BJ (cell line): ENCODE results near the gene TMEM63C. TPM values are rescaled to one million over a fixed set of nuclear protein-coding genes. Genes with fewer than 3 reads are reported as not detected.

Experiments
- CTCF ChIA-PET: fragments of 350-600 bp; formaldehyde crosslinking; extraction: SDS; loops from one replicate; lab custom pipeline; 2021; ENCODE audit warnings: antibody characterized with exemption, inconsistent platforms; lab: Yijun Ruan, JAX
- POLR2A ChIA-PET: fragments of 300-600 bp; sonication (Branson Sonifier 250); formaldehyde crosslinking; extraction: SDS; loops from one replicate; lab custom pipeline; 2021; ENCODE audit warnings: antibody characterized with exemption; lab: Charles Lee
- DNase-seq: peaks from one replicate; pipeline ENCODE4 v3.0.0-alpha.2; 2011; ENCODE audit warnings: low read depth
- H3K27me3 ChIP-seq: 2 replicates; pipeline ENCODE4 v1.6.0; 2011; ENCODE audit warnings: low read length; ENCODE audit not compliant: control insufficient read depth, insufficient read depth
- H3K36me3 ChIP-seq: 2 replicates; pipeline ENCODE4 v1.5.1; 2011; ENCODE audit warnings: low read length; ENCODE audit not compliant: control insufficient read depth, insufficient read depth
- H3K4me3 ChIP-seq: 2 replicates; pipeline ENCODE4 v1.5.1; 2011; ENCODE audit warnings: low read depth, mild to moderate bottlenecking, control low read depth, low read length
- polyA plus RNA-seq: library from polyadenylated mRNA; depleted of rRNA; stranded (reverse); fragments of >200 nt; gene quantifications from 2 replicates; pipeline ENCODE4 v1.2.3, GENCODE V29; 2011
- TF ChIP-seq, protein P1 (sequence below): IDR thresholded peaks from 2 replicates; pipeline ENCODE4 v1.5.1; 2011; ENCODE audit warnings: low read depth, mild to moderate bottlenecking, control low read depth, inconsistent platforms, low read length, moderate library complexity; ENCODE audit not compliant: insufficient read depth

TMEM63C gene
- polyA plus RNA-seq, 1 experiment = not detected

- no peak for DNase-seq
- TF ChIP-seq, protein P1, sequence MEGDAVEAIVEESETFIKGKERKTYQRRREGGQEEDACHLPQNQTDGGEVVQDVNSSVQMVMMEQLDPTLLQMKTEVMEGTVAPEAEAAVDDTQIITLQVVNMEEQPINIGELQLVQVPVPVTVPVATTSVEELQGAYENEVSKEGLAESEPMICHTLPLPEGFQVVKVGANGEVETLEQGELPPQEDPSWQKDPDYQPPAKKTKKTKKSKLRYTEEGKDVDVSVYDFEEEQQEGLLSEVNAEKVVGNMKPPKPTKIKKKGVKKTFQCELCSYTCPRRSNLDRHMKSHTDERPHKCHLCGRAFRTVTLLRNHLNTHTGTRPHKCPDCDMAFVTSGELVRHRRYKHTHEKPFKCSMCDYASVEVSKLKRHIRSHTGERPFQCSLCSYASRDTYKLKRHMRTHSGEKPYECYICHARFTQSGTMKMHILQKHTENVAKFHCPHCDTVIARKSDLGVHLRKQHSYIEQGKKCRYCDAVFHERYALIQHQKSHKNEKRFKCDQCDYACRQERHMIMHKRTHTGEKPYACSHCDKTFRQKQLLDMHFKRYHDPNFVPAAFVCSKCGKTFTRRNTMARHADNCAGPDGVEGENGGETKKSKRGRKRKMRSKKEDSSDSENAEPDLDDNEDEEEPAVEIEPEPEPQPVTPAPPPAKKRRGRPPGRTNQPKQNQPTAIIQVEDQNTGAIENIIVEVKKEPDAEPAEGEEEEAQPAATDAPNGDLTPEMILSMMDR = no peak
- H3K36me3 ChIP-seq = no peaks in the 10 kb centered on the region
- H3K4me3 ChIP-seq = no peak overlapping the region
- ChIA-PET CTCF (no interaction called here), POLR2A (no interaction called here)
- peaks cover 4% of the 10 kb centered on the region for H3K27me3 ChIP-seq
These were observed 76.1 kb downstream of the TMEM63C start for GRCh38 chr14:77257700-77258099.

- CTCF ChIA-PET = no interaction called here
- Histone ChIP-seq H3K27me3 (peaks cover 10% of the 10 kb centered on the region), H3K36me3 (no peaks in the 10 kb centered on the region), H3K4me3 (no peak overlapping the region)
- TF ChIP-seq, protein P1 = no peak
- POLR2A ChIA-PET = no interaction called here
- DNase-seq = no peak
These were observed 77.0 kb downstream of the TMEM63C start for GRCh38 chr14:77258566-77258965.

- TF ChIP-seq, protein P1 = no peak
- POLR2A ChIA-PET = no interaction called here
- no peak for DNase-seq
- no peak overlapping the region for H3K4me3 ChIP-seq
- CTCF ChIA-PET = no interaction called here
- H3K27me3 ChIP-seq = peaks cover 11% of the 10 kb centered on the region
- no peaks in the 10 kb centered on the region for H3K36me3 ChIP-seq
These were observed 77.6 kb downstream of the TMEM63C start for GRCh38 chr14:77259025-77259715.

GRCh38 chr14:77260199-77260598 lies 78.6 kb downstream of the TMEM63C start:
- Histone ChIP-seq H3K4me3 (no peak overlapping the region), H3K36me3 (no peaks in the 10 kb centered on the region), H3K27me3 (peaks cover 11% of the 10 kb centered on the region)
- ChIA-PET CTCF (no interaction called here), POLR2A (no interaction called here)
- TF ChIP-seq, protein P1 = no peak
- DNase-seq = no peak

DNA sequence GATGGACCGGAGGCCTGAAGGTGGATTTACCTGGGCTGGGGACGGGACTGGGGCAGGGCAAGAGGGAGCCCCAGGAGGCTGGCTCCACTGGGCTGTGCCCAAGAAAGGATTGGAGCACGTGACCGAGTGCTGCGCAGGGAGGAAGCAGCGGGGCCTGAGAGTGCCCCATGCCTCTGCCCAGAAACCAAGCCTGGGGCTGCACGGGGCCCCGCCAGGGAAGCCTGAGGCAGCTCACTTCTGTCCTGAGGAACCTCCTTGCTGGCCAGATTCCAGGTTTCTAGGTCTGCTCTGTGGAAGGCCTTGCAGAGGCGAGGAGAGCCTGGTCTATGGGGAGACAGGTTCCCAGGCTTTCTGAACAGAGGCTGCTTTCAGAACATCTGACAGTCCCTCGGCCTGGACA lies 79.0 kb downstream of the TMEM63C start:
- CTCF ChIA-PET = no interaction called here
- no peak for DNase-seq
- POLR2A ChIA-PET = no interaction called here
- no peaks in the 10 kb centered on the region for H3K36me3 ChIP-seq
- H3K27me3 ChIP-seq = peaks cover 11% of the 10 kb centered on the region
- no peak overlapping the region for H3K4me3 ChIP-seq
- TF ChIP-seq, protein P1 = no peak
